DND-41 (cell line): ENCODE data around the gene VSNL1.

ENCODE experiments used
- ATAC-seq: fragments of 200-7000 bp; cut with Tn5 transposase; 3 replicates; pipeline ENCODE4 v1.9.1; 2021; ENCODE audit warnings: low read depth; ENCODE audit not compliant: insufficient read depth
- DNase-seq: peaks from one replicate; pipeline ENCODE4 v3.0.0-alpha.2; 2020
- H2AFZ ChIP-seq: 2 replicates; pipeline ENCODE4 v1.6.0; 2012; ENCODE audit warnings: low read depth, low read length
- H3K27ac ChIP-seq: 2 replicates; pipeline ENCODE4 v1.5.1; 2012; ENCODE audit warnings: low read length, inconsistent platforms
- H3K27me3 ChIP-seq: fragments of 200-600 bp; sonication (generic); 2 replicates; pipeline ENCODE4 v1.6.0; 2012; ENCODE audit warnings: low read length, mild to moderate bottlenecking, inconsistent platforms; ENCODE audit not compliant: insufficient read depth, poor library complexity
- H3K36me3 ChIP-seq: 2 replicates; pipeline ENCODE4 v1.5.1; 2012; ENCODE audit warnings: low read length, inconsistent platforms; ENCODE audit not compliant: insufficient read depth
- H3K4me1 ChIP-seq: 2 replicates; pipeline ENCODE4 v1.5.1; 2012; ENCODE audit warnings: mild to moderate bottlenecking, low read length; ENCODE audit not compliant: insufficient read depth
- H3K4me2 ChIP-seq: 2 replicates; pipeline ENCODE4 v1.6.0; 2012; ENCODE audit warnings: mild to moderate bottlenecking, moderate library complexity, low read length, inconsistent platforms; ENCODE audit not compliant: insufficient read depth
- H3K4me3 ChIP-seq, 2 experiments: fragments of 200-600 bp in 1 of 2; shearing (Covaris generic) in 1 of 2; 2 replicates each; pipeline ENCODE4 v1.5.1; 2012 to 2016; ENCODE audit warnings: inconsistent platforms in 2 of 2, low read length in 2 of 2, mild to moderate bottlenecking in 2 of 2, low read depth in 1 of 2, moderate library complexity in 1 of 2
- H3K79me2 ChIP-seq: 2 replicates; pipeline ENCODE4 v1.6.0; 2012; ENCODE audit warnings: low read length, inconsistent platforms; ENCODE audit not compliant: insufficient read depth
- H3K9ac ChIP-seq: 2 replicates; pipeline ENCODE4 v1.6.0; 2012; ENCODE audit warnings: low read depth, mild to moderate bottlenecking, inconsistent platforms, low read length, moderate library complexity
- H3K9me3 ChIP-seq: 2 replicates; pipeline ENCODE4 v1.5.1; 2012; ENCODE audit warnings: low read length, moderate library complexity, mild to moderate bottlenecking, inconsistent platforms; ENCODE audit not compliant: insufficient read depth, severe bottlenecking
- H4K20me1 ChIP-seq: 2 replicates; pipeline ENCODE4 v1.6.0; 2012; ENCODE audit warnings: low read length; ENCODE audit not compliant: insufficient read depth
- CTCF ChIP-seq: IDR thresholded peaks from 2 replicates; pipeline ENCODE4 v1.5.1; 2012; ENCODE audit warnings: borderline replicate concordance, low read length, moderate library complexity, mild to moderate bottlenecking; ENCODE audit not compliant: poor library complexity, severe bottlenecking; ENCODE audit errors: extremely low read depth
- EZH2 ChIP-seq: IDR thresholded peaks from 3 replicates; pipeline ENCODE4 v1.6.1; 2012; ENCODE audit warnings: borderline replicate concordance, low read depth, mild to moderate bottlenecking, moderate library complexity, low read length, inconsistent platforms; ENCODE audit not compliant: severe bottlenecking

Gene VSNL1

DNA sequence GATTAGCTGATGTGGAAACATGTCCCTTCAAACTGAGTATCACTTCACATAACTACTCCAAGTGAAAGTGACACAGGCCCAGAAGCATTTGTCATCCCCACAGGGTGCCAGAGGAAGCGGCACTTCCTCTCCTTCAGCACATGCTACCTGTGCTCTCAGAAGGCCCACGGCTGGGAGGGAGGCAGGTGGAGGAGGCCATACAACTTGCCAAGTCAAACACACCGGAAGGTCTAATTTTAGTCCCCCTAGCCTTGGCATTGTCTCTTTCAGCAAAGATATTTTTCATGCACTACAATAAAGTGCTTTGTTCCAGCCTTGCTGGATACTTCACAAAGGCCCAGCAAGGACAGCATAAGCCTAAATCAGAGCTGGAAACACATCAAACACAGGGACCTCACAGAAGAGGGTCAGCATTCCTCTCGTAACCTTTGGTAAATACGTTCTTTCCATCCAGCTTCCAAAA, 38.0 kb downstream of the VSNL1 start:
- no peak overlapping the region for H3K4me2 ChIP-seq
- H3K79me2 ChIP-seq: no peaks in the 10 kb centered on the region
- no peaks in the 10 kb centered on the region for H4K20me1 ChIP-seq
- DNase-seq: no peak
- no peak overlapping the region for H3K4me3 ChIP-seq
- H3K9me3 ChIP-seq: no peaks in the 10 kb centered on the region
- no peak overlapping the region for H3K9ac ChIP-seq
- H3K27ac ChIP-seq: no peak overlapping the region
- TF ChIP-seq EZH2: no peak
- no peaks in the 10 kb centered on the region for H3K4me1 ChIP-seq
- no peaks in the 10 kb centered on the region for H3K36me3 ChIP-seq
- H3K27me3 ChIP-seq: no peaks in the 10 kb centered on the region
- no peak overlapping the region for H2AFZ ChIP-seq
- ATAC-seq: no peak

- DNase-seq (no peak), ATAC-seq (no peak)
- H3K4me1 ChIP-seq: no peaks in the 10 kb centered on the region
- H3K79me2 ChIP-seq: no peaks in the 10 kb centered on the region
- no peak overlapping the region for H2AFZ ChIP-seq
- H3K27ac ChIP-seq: no peak overlapping the region
- no peaks in the 10 kb centered on the region for H3K27me3 ChIP-seq
- H3K36me3 ChIP-seq: no peaks in the 10 kb centered on the region
- H3K9me3 ChIP-seq: no peaks in the 10 kb centered on the region
- no peak overlapping the region for H3K4me3 ChIP-seq
- H3K9ac ChIP-seq: no peak overlapping the region
- TF ChIP-seq EZH2 (no peak), CTCF (no peak)
- H3K4me2 ChIP-seq: no peak overlapping the region
- H4K20me1 ChIP-seq: no peaks in the 10 kb centered on the region
Measured at GRCh38 chr2:17579605-17580318, 39.3 kb downstream of the VSNL1 start.

GRCh38 chr2:17580319-17580715, 39.8 kb downstream of the VSNL1 start:
- ATAC-seq (no peak), DNase-seq (no peak)
- Histone ChIP-seq H3K79me2 (no peaks in the 10 kb centered on the region), H3K9ac (no peak overlapping the region), H4K20me1 (no peaks in the 10 kb centered on the region), H3K4me2 (no peak overlapping the region), H3K9me3 (no peaks in the 10 kb centered on the region), H2AFZ (no peak overlapping the region), H3K27me3 (no peaks in the 10 kb centered on the region), H3K27ac (no peak overlapping the region), H3K4me3 (no peak overlapping the region), H3K4me1 (no peaks in the 10 kb centered on the region), H3K36me3 (no peaks in the 10 kb centered on the region)
- no peak for TF ChIP-seq EZH2
- no peak for TF ChIP-seq CTCF

- no peak overlapping the region for H3K4me3 ChIP-seq
- H3K4me2 ChIP-seq: no peak overlapping the region
- no peak overlapping the region for H2AFZ ChIP-seq
- H3K27ac ChIP-seq: no peak overlapping the region
- H4K20me1 ChIP-seq: no peaks in the 10 kb centered on the region
- H3K79me2 ChIP-seq: no peaks in the 10 kb centered on the region
- no peaks in the 10 kb centered on the region for H3K36me3 ChIP-seq
- no peak overlapping the region for H3K9ac ChIP-seq
- no peaks in the 10 kb centered on the region for H3K27me3 ChIP-seq
- TF ChIP-seq CTCF (no peak), EZH2 (no peak)
- no peaks in the 10 kb centered on the region for H3K4me1 ChIP-seq
- no peak for DNase-seq
- no peak for ATAC-seq
- H3K9me3 ChIP-seq: no peaks in the 10 kb centered on the region
Measured at GRCh38 chr2:17581831-17582230, 41.3 kb downstream of the VSNL1 start.
